ENCODE measurements around the gene PRG3. TPM values are rescaled to one million over a fixed set of nuclear protein-coding genes. Genes with fewer than 3 reads are reported as not detected.

PRG3 gene
- total RNA-seq, 1 donor from 2014 or later: not detected

DNA sequence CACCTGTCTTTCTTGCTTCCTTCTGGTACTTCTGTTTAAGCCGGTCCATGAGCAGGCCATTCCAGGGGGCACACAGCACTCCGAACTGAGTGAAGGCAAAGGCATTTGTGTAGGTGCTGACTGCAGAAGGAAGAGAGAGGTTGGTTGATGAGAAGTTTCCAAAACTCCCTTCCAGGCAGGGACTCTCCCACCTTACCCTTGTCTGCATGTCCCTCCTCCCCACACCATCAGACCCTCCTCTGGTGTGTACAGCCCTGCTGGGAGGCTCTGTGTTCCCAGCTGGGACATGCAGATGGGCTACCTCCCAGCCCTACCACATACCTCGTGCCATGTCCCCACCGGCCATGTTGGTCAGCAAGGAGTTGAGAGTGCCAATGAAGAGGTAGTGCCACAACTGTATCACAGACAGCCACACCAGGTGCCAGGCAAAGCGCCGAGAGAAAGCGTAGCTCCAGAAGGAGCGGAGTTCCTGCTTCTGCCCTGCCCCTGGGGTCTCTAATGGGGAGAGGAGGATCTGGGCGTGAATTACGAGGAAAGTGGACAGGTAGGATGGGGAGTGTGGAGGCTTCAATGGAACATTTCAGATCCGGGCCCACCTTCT is 33.8 kb upstream of the PRG3 start:
- Mint-ChIP-seq H3K36me3 (ENCODE audit: low read depth) (peaks cover 33% of the 10 kb centered on the region), H3K27me3 (ENCODE audit: low read depth) (no peaks in the 10 kb centered on the region), H3K27ac (ENCODE audit: unreplicated experiment) (no peak overlapping the region), H3K4me1 (no peaks in the 10 kb centered on the region), H3K4me3 (no peak overlapping the region), H3K9me3 (no peaks in the 10 kb centered on the region)
- no peak for DNase-seq (ENCODE audit: low read depth, low spot score)
- TF ChIP-seq, protein P1, sequence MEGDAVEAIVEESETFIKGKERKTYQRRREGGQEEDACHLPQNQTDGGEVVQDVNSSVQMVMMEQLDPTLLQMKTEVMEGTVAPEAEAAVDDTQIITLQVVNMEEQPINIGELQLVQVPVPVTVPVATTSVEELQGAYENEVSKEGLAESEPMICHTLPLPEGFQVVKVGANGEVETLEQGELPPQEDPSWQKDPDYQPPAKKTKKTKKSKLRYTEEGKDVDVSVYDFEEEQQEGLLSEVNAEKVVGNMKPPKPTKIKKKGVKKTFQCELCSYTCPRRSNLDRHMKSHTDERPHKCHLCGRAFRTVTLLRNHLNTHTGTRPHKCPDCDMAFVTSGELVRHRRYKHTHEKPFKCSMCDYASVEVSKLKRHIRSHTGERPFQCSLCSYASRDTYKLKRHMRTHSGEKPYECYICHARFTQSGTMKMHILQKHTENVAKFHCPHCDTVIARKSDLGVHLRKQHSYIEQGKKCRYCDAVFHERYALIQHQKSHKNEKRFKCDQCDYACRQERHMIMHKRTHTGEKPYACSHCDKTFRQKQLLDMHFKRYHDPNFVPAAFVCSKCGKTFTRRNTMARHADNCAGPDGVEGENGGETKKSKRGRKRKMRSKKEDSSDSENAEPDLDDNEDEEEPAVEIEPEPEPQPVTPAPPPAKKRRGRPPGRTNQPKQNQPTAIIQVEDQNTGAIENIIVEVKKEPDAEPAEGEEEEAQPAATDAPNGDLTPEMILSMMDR (conservative IDR thresholded peaks at IDR 0.05): no peak

DNA sequence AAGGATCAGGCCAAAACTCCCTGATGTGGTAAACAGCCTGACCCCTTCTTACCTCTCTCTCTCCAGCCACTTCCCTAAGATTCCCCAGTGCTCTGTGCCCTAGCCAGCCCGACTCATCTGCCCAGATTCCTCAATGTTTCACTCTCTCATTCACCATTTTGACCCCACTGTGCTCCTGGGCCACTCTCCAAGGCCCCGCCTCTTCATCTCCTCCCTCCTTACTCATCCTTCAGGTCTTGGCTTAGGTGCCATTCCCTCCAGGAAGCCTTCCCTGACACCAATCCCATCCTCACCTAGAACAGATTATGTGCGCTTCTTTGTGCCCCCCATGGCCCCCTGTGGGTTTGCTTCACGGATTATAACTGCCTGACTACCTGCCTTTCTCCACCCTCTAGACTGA is 32.7 kb upstream of the PRG3 start:
- Mint-ChIP-seq H3K4me3 (no peak overlapping the region), H3K36me3 (ENCODE audit: low read depth) (peaks cover 33% of the 10 kb centered on the region), H3K4me1 (no peaks in the 10 kb centered on the region), H3K27ac (ENCODE audit: unreplicated experiment) (no peak overlapping the region), H3K9me3 (no peaks in the 10 kb centered on the region), H3K27me3 (ENCODE audit: low read depth) (no peaks in the 10 kb centered on the region)
- TF ChIP-seq, protein P1 (conservative IDR thresholded peaks at IDR 0.05): no peak
- no peak for DNase-seq (ENCODE audit: low read depth, low spot score)

DNA sequence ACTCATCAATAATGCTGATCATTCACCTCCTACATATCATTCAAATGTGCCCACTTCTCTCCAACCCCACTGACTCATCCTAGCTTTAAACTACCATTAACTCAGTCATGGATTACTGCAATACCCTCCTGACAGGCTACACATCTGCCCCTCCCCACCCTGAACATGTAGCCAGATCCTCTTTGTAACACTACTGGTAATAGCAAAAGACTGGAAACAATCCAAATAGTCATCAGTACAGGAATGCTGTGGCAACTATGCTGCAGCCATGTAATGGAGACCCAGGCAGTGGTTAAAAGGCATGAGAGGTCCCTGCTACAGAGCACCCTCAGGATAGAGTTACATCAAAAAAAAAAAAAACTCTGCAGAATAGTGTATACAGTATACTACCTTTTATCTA is 29.3 kb upstream of the PRG3 start:
- H3K27me3 Mint-ChIP-seq (ENCODE audit: low read depth): no peaks in the 10 kb centered on the region
- H3K36me3 Mint-ChIP-seq (ENCODE audit: low read depth): peaks cover 22% of the 10 kb centered on the region
- no peaks in the 10 kb centered on the region for H3K4me1 Mint-ChIP-seq
- no peak overlapping the region for H3K4me3 Mint-ChIP-seq
- no peak for DNase-seq (ENCODE audit: low read depth, low spot score)
- no peak overlapping the region for H3K27ac Mint-ChIP-seq (ENCODE audit: unreplicated experiment)
- TF ChIP-seq, protein P1 (conservative IDR thresholded peaks at IDR 0.05): no peak
- no peaks in the 10 kb centered on the region for H3K9me3 Mint-ChIP-seq

DNA sequence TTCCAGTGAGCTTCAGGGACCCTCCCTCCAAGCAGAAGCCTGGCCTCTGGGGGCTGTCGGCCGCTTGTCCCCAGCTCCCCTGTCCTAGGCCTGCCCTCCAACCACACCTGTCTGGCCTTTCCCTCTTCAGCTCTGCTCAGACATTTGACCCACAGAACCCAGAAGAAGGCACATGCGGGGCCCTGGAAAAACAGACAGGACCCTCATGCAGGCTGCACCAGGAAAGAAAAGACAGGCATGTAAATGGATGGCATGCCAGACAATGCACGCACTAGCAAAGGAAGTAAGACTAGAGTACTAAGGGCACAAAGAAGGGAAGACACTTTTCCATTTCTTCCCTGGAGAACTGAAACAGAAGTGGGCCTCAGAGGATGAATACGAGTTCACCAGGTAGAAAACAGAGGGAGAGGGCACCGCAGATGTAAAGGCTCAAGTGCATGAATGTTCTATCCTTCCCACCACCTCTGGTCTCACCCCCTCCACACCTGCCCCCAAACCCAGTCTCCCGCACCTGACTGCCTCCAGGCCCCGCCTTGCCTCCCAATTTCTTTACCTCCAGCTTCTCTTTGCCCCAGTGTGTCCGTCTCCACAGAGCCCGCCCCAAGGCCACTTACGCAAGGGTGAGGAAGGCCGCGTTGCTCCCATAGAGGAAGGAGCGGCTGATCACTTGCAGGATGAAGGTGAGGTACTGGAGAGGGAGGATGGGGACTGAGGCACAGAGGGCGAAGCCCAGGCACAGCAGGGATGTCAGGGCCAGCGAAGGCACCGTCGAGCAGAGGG is 28.6 kb upstream of the PRG3 start:
- TF ChIP-seq, protein P1 (conservative IDR thresholded peaks at IDR 0.05): no peak
- no peak overlapping the region for H3K4me3 Mint-ChIP-seq
- peaks cover 22% of the 10 kb centered on the region for H3K36me3 Mint-ChIP-seq (ENCODE audit: low read depth)
- no peaks in the 10 kb centered on the region for H3K27me3 Mint-ChIP-seq (ENCODE audit: low read depth)
- no peaks in the 10 kb centered on the region for H3K9me3 Mint-ChIP-seq
- DNase-seq (ENCODE audit: low read depth, low spot score): no peak
- H3K27ac Mint-ChIP-seq (ENCODE audit: unreplicated experiment): no peak overlapping the region
- H3K4me1 Mint-ChIP-seq: no peaks in the 10 kb centered on the region

DNA sequence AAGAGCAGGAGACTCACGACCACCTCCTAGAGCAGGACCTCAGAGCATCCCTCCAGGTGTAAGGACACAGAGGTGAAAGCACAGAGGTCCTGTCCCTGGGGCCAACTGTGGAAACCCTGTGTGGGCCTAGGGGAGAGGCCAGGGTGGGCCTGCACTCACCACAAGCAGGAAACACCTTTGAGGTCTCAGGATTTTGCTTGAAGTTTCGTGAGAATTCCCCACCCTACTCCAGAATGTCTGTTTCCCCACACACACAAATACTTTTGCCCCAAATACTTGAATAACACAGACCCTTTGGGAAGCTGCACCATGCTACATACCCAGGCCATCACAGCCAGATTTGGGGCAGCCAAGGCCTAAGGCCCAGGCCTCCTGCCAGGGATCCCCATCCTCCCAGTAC is 27.8 kb upstream of the PRG3 start:
- H3K4me3 Mint-ChIP-seq: no peak overlapping the region
- peaks cover 21% of the 10 kb centered on the region for H3K36me3 Mint-ChIP-seq (ENCODE audit: low read depth)
- TF ChIP-seq, protein P1 (conservative IDR thresholded peaks at IDR 0.05): no peak
- H3K9me3 Mint-ChIP-seq: no peaks in the 10 kb centered on the region
- DNase-seq (ENCODE audit: low read depth, low spot score): no peak
- H3K4me1 Mint-ChIP-seq: no peaks in the 10 kb centered on the region
- no peaks in the 10 kb centered on the region for H3K27me3 Mint-ChIP-seq (ENCODE audit: low read depth)
- H3K27ac Mint-ChIP-seq (ENCODE audit: unreplicated experiment): no peak overlapping the region

Data from neural crest cell (in vitro differentiated cells).